Measurements from ENCODE around the gene KRT81. TPM values are rescaled to one million over a fixed set of nuclear protein-coding genes. Genes with fewer than 3 reads are reported as not detected.
"Not testable (repeated sequence)": the region's sequence is repeated elsewhere in the genome, so short reads cannot be mapped to it uniquely, and the experiment has no call there.

KRT81 gene
- total and polyA plus RNA-seq, 2 experiments from 2014 or later = not detected

GRCh38 chr12:52254965-52255751 lies 36.2 kb downstream of the KRT81 start:
- no peaks in the 10 kb centered on the region for H3K36me3 ChIP-seq
- no peak overlapping the region for H3K4me3 ChIP-seq
- no peak for TF ChIP-seq CTCF (IDR thresholded peaks at IDR 0.05; ENCODE audit: low read depth, low read length)
- no peaks in the 10 kb centered on the region for H3K4me1 ChIP-seq (ENCODE audit: low read depth)
- peaks cover 100% of the 10 kb centered on the region for H3K27me3 ChIP-seq
- no peak for DNase-seq (ENCODE audit: low read depth in 1 of 2, low spot score in 1 of 2)
- no peaks in the 10 kb centered on the region for H3K9me3 ChIP-seq (ENCODE audit: low read depth)
- no peak overlapping the region for H3K27ac ChIP-seq

GRCh38 chr12:52254180-52254964 lies 37.0 kb downstream of the KRT81 start:
- no peaks in the 10 kb centered on the region for H3K36me3 ChIP-seq
- no peaks in the 10 kb centered on the region for H3K9me3 ChIP-seq (ENCODE audit: low read depth)
- no peak for DNase-seq (ENCODE audit: low read depth in 1 of 2, low spot score in 1 of 2)
- TF ChIP-seq CTCF (IDR thresholded peaks at IDR 0.05; ENCODE audit: low read depth, low read length) = no peak
- H3K27ac ChIP-seq = no peak overlapping the region
- H3K27me3 ChIP-seq = peaks cover 100% of the 10 kb centered on the region
- no peak overlapping the region for H3K4me3 ChIP-seq
- H3K4me1 ChIP-seq (ENCODE audit: low read depth) = no peaks in the 10 kb centered on the region

- Histone ChIP-seq H3K9me3 (ENCODE audit: low read depth) (no peaks in the 10 kb centered on the region), H3K27ac (no peak overlapping the region), H3K4me3 (no peak overlapping the region), H3K36me3 (no peaks in the 10 kb centered on the region), H3K27me3 (peaks cover 100% of the 10 kb centered on the region), H3K4me1 (ENCODE audit: low read depth) (no peaks in the 10 kb centered on the region)
- TF ChIP-seq CTCF (IDR thresholded peaks at IDR 0.05; ENCODE audit: low read depth, low read length) = no peak
- DNase-seq (ENCODE audit: low read depth in 1 of 2, low spot score in 1 of 2) = no peak
Measured at GRCh38 chr12:52253391-52254179, 37.7 kb downstream of the KRT81 start.

- DNase-seq (ENCODE audit: low read depth in 1 of 2, low spot score in 1 of 2) = no peak
- no peak for TF ChIP-seq CTCF (IDR thresholded peaks at IDR 0.05; ENCODE audit: low read depth, low read length)
- H3K27me3 ChIP-seq = peaks cover 100% of the 10 kb centered on the region
Measured at GRCh38 chr12:52252728-52253343, 38.5 kb downstream of the KRT81 start.

GRCh38 chr12:52252175-52252615 lies 39.1 kb downstream of the KRT81 start:
- peaks cover 100% of the 10 kb centered on the region for H3K27me3 ChIP-seq
- DNase-seq (ENCODE audit: low read depth in 1 of 2, low spot score in 1 of 2); H3K9me3 ChIP-seq (ENCODE audit: low read depth); H3K27ac ChIP-seq; H3K36me3 ChIP-seq; H3K4me1 ChIP-seq (ENCODE audit: low read depth); H3K4me3 ChIP-seq: not testable (repeated sequence)
- peak; percentile 18 for TF ChIP-seq CTCF (IDR thresholded peaks at IDR 0.05; ENCODE audit: low read depth, low read length)

More at GRCh38 chr12:52252728-52253343, 38.5 kb downstream of the KRT81 start:
- Histone ChIP-seq H3K9me3 (ENCODE audit: low read depth) (no peaks in the 10 kb centered on the region), H3K4me3 (no peak overlapping the region), H3K36me3 (no peaks in the 10 kb centered on the region), H3K4me1 (ENCODE audit: low read depth) (no peaks in the 10 kb centered on the region), H3K27ac (no peak overlapping the region)

All from cardiac muscle cell (in vitro differentiated cells and primary cell).